Pulmonary artery endothelial cell (primary cell): ENCODE measurements around the gene CRTAC1. TPM values are rescaled to one million over a fixed set of nuclear protein-coding genes. Genes with fewer than 3 reads are reported as not detected.

ENCODE experiments used
- DNase-seq: peaks from one replicate; pipeline ENCODE4 v3.0.0-alpha.2; 2011; ENCODE audit warnings: low read depth, low spot score
- total RNA-seq: library from RNA; depleted of rRNA; stranded (reverse); fragments of >200 nt; gene quantifications from 2 replicates; pipeline ENCODE4 v1.2.3, GENCODE V29; 2014

Gene CRTAC1
- total RNA-seq, 1 donor from 2014 or later: 4.9 TPM

DNA sequence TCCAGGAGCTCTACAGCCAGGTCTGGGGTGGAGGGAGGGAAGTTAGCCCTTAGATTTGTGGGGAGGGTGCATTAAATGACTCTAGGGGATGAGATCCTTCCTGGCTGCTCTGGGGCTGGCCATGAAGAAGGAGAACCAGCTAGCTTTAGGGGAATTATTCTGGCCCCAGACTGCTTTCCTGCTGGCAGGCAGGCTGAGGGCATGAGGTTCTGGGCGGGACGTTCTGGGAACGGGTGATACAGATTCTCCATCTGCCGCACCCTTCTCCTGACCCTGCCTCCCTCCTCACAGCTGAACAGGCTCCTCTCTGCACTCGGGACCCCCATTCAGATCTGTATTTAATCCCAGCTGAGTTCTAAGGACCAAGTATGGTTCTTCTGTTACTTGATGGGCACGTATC, 156.9 kb downstream of the CRTAC1 start:
- DNase-seq: no peak

GRCh38 chr10:97870990-97871389, 159.4 kb downstream of the CRTAC1 start:
- no peak for DNase-seq

DNA sequence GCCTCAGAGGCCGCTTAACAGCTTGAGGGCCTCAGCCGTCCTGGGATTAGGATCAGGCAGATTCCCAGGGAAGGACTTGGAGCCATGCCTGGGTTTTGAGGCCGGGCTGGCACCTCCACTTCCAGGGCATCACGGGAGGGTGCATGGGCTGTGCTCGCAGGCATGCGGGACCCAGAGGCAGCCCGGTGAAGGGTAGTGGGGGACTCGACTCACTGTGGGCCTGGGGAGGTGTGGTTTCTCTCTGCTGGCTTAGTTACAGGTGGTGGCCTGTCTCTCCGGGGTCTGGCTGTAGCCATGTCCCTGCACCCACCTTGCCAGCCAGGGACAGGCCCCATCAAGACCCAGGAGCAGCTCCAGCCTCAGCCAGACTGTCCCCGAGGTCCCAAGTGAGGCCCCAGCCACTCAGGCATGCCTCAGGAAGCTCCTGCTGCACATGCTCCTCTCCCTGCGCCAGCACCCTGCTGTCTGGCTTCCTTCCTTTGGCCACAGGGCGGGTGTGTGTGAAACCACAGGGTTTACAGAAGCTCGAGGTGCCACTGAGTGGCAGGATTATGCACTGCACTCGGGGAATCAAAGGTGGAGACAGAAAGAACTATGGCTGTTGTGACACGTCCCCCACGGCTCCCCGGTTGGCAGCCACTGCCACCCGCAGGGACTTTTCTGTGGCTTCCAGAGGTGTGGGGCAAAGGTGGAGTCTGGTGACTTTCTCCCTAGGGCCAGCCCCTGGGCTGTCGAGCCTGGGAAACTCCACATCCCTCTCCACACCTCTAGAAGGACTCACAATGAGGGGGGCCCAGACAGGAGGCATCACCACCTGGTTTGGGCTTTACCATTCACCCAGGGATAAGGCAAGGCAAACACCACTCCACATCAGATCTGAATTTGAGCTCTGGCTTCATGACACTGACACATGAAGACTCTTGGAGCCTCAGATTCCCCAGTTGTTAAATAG, 161.1 kb downstream of the CRTAC1 start:
- DNase-seq: no peak

DNA sequence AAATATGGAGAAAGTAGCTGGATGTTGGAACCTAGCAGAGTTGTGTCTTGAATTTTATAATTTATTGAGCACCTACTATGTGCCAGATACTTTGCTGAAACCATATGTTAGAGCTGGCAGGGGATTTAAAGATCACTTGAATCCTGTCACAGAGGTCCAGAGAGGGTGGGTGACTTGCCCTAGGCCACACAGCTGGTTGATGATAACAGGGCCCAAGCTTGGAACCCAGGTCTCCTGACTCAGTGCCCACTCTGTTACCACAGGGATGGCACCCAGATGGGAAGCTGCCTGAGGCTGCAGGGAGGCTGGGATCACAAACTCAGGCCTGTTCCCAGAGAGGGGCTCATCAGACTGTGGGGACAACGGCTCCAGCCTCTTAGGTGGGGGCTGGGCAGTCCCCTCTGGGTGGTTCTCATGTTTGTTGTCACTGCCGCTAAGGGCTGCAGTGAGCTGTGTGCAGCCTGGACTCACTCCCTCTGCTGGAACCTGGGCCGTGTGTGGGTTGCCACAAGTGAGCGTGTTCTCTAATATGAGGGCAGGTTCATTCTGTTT, 162.2 kb downstream of the CRTAC1 start:
- DNase-seq: no peak

DNA sequence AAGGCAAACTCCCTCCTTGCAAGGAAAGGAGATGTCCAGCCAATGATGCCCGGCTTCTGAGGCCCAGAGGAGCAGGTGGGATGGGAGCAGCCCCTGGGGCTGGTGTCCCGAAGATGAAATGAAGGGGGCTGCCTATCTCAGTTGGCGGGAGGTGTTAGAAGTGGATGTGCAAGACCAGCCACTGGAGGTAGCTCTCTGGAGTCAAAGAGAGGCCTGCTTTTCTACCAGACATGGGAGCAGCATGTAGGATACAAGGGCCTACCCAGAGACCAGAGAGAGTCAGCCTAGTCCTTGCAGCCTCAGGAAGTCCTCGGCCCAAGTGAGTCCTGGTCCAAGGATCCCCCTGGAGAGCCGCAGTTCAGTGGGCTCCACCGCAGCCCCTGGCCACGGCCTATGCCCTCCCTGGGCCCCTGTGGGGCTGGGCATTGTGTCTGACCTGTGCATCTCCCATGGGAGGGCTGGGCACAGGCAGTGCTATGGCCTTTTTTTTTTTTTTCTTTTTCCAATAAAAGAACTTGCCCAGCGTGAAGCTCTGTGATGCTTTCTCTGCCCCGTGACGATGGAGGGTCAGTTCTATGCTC, 163.1 kb downstream of the CRTAC1 start:
- no peak for DNase-seq

GRCh38 chr10:97866524-97867219, 163.7 kb downstream of the CRTAC1 start:
- no peak for DNase-seq

DNA sequence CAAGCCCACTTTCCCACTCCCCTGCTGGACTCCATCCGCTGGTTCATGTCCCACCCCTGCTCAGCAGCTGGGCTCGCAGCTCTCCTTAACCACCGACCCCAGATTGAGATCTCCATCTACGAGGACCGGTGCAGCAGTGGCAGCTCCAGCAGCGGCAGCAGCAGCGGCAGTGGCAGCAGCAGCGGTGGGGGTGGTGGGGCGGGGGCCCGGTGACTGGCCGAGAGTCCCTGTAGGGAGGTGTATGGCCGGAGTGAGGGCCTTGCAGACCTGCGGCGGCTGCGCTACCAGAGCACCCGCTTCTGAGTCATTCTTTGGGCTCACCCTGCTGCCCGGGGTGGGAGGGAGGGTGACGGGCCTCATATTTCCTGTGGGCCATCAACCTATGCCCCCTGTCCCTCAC, 164.9 kb downstream of the CRTAC1 start:
- no peak for DNase-seq

- no peak for DNase-seq
Measured at GRCh38 chr10:97863808-97864207, 166.6 kb downstream of the CRTAC1 start.

GRCh38 chr10:97861924-97862323, 168.5 kb downstream of the CRTAC1 start:
- DNase-seq: no peak

- DNase-seq: no peak
Measured at GRCh38 chr10:97861097-97861750, 169.2 kb downstream of the CRTAC1 start.

DNA sequence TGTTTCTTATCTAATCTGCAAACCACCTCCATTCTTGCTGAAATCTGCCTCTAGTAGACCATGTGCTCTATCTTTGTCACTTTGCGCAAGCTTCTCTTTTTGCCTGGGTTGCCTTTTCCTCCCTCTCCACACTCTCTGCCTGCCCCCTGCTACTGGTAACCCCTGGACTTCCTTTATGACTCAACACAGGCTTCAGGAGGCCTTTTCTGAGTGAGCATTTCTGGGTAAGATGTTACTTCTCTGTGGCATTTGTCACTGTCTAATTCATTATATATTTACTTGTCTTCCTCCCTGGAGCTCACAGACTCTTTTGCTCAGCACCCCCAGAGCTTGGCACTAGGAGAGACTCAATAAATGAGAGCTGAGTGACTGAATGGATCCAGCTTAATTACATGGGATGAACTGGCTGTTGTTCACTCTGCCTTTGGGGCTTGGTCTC, 172.4 kb downstream of the CRTAC1 start:
- no peak for DNase-seq

DNA sequence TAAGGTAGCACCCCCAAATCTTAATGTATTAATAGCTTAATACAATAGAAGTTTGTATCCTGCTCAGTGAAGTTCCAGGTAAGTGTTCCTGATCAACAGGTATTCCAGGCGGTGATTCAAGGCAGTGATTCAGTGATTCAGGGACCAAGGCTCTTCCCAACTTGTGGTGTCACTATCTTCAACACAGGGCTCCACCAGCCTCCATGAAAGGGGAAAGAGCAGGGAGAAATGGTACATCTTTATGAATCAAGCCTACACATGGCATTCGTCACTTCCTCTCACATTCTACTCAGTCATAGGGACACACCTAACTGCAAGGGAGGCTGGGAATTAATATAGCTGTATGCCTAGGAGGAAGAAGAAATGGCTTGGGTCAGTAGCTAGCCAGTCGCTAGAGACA, 175.7 kb downstream of the CRTAC1 start:
- DNase-seq: no peak

GRCh38 chr10:97852840-97853405, 177.5 kb downstream of the CRTAC1 start:
- DNase-seq: no peak

DNA sequence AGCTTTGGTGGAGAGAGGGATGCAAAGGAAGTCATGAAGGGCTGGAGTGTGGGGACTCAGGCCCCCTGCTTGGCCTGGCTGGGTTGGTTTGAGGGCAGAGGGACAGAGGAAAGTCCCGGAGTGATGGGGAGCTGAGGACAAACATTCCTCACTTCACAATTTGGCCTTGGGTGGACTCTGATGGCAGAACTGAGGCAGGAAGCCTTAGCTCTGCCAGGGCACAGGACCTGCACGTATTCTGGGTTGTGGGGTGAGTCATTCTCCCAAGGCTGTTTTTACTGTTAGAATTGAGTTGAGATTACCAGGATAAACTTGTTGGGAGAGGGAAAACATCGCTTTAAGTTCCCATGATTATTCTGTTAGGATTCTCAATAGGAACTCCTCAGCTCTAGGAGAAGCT, 178.1 kb downstream of the CRTAC1 start:
- no peak for DNase-seq

GRCh38 chr10:97851341-97852001, 178.9 kb downstream of the CRTAC1 start:
- DNase-seq: no peak

DNA sequence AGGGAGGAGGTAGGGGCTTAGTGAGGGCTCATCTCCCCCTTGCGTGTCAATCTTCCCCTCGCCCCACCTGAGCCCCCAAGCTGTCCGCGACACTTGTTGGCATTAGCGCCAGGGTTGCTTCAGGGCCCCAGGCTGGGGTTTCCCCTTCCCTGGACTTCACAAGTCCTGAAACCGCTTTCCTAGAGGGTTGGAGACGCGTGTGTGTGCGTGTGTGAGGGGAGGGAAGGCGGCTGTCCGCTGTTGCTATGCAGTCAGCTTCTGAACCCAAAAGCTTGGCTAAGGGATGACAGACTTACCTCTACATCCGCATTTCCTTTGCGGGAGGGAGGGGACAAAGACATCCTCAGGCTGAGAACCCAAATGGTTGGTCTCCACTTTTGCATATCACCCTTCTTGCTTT, 180.0 kb downstream of the CRTAC1 start:
- no peak for DNase-seq

DNA sequence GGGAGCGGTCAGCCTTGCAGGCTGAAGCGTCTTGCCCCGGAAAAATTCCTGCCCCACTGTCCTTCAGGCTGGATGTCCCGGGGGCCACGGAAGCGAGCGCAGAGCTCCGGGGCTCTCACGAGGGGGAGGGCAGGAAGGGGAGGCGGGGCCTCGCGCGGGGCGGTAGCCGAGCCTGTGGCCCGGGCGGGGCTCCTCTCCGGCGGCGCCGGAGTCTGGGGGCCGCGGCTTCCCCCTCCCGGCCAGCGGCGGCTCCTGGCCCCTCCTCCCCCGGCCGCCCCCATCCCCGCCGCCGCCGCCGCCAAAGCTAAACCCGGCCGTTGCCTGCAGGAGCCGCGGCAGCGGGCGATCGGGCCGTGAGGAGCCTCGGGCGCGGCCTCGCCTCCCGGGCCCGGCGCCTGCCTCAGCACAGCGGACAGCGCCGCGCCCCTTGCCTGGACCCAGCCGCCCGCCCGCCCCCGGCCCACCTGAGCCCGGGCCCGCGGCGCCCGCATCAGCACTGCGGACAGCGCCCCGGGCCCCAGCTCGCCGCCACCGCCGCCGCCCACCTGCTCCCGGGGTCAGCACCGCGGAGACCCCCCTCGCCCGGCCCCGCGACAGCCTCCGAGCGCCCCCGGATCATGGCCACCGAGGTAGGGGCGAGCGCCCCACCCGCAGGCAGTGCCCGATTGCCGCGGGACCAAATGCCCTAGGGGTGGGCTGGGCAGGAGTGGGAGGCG, 180.6 kb downstream of the CRTAC1 start, which contains the start of gene GOLGA7B:
Gene GOLGA7B, plus strand, starts transcription at position 157 of the 716 bp plus-strand sequence. Its CDS starts 461 bp downstream, at position 618.
- no peak for DNase-seq

DNA sequence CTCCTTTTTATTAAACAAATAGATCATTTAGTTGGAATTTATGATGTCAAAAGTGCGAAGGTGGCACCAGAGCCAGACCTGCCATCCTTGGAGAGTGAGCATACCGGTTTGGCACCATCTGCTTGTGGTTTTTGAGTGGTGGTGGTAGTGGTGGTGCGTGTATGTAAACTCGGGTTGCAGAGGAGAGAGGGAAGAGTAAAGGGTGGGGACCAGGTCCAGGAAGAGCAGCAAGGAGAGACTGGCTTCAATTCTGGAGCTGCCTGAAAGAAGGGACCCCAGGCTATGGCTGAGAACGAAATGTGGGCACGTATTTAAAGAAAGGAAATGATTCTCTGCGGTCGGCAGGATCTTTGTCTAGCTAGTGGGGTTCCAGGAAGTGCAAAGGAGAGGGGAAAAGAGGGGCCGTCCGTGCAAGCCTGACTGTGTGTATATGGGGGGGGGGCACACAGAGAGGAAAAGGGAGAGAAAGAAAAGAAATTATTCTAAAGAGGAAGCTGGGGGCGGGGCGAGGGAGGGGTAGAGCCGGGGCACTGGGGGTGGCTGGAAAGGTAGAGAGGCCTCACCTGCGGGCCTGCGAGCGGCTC, 181.2 kb downstream of the CRTAC1 start:
- DNase-seq: no peak

DNA sequence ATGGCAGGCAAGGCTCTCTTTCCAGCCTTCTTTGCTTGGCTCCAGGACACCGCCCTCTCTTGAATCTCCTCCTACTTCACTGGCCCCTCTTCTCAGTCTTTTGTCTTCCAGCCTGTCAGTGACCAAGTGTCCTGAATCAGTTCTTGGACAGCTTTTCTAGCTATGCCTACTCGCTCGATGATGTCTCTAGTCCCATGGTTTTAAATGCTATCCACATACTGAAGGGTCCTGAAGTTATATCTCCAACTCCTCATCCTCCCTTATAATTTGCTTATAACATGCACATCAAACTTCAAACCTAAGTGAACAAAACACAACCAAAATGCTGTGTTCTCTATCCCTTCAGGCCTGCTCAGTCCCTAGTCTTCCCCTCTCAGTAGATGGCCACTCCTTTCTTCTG, 185.7 kb downstream of the CRTAC1 start:
- DNase-seq: no peak
